IPS-NIHi7 (cell line): Measurements from ENCODE around the gene PCDHB10.

Experiments
- DNase-seq: peaks from one replicate; pipeline ENCODE4 v3.0.0; 2012; ENCODE audit warnings: mixed read lengths; ENCODE audit errors: extremely low spot score

The PCDHB10 gene

GRCh38 chr5:141236516-141237313 is 44.6 kb downstream of the PCDHB10 start:
- DNase-seq: no peak

GRCh38 chr5:141241496-141241895 is 49.3 kb downstream of the PCDHB10 start:
- DNase-seq: no peak
